Testis (tissue), 3 donors: ENCODE measurements around the gene MDGA2. TPM values are rescaled to one million over a fixed set of nuclear protein-coding genes. Genes with fewer than 3 reads are reported as not detected.
A peak's percentile ranks its signal among the peaks of the same experiment; 100 is the strongest.

Source experiments
- DNase-seq: peaks from one replicate; pipeline ENCODE4 v3.0.0-alpha.2; 2019
- H3K27ac ChIP-seq, 2 donors: fragments of 200-600 bp; sonication (generic); one replicate each; pipeline ENCODE4 v1.5.1; 2019
- H3K27me3 ChIP-seq: fragments of 200-600 bp; sonication (generic); one replicate; pipeline ENCODE4 v1.5.1; 2019
- H3K36me3 ChIP-seq: fragments of 200-600 bp; sonication (generic); one replicate; pipeline ENCODE4 v1.5.1; 2017; ENCODE audit warnings: low read depth; ENCODE audit errors: missing control alignments
- H3K4me1 ChIP-seq: fragments of 200-600 bp; sonication (generic); one replicate; pipeline ENCODE4 v1.5.1; 2019
- H3K4me3 ChIP-seq, 2 donors: fragments of 200-600 bp; sonication (generic); one replicate each; pipeline ENCODE4 v1.5.1; 2017 to 2019
- H3K9me3 ChIP-seq: fragments of 200-600 bp; sonication (generic); one replicate; pipeline ENCODE4 v1.5.1; 2017
- CTCF ChIP-seq, 3 experiments: fragments of 450-650 bp in 2 of 3; fragments of 200-600 bp in 1 of 3; sonication (generic) in 1 of 3; IDR thresholded peaks; one replicate each; pipeline ENCODE4 v1.5.1; 2016 to 2019; ENCODE audit warnings: antibody characterized with exemption in 3 of 3, mild to moderate bottlenecking in 2 of 3, moderate library complexity in 1 of 3
- POLR2A ChIP-seq: fragments of 450-650 bp; IDR thresholded peaks from one replicate; pipeline ENCODE4 v1.6.1; 2017; ENCODE audit warnings: antibody characterized with exemption, mild to moderate bottlenecking, moderate library complexity
- WGBS, 2 donors: methylation state at CpG; one replicate each; pipeline ENCODE4 v1.1.5; 2018; 5-methylcytosine and 5-hydroxymethylcytosine counted together
- intact Hi-C: fragments of 100-400 bp; cut with DNase I; formaldehyde crosslinking; loops from one replicate; pipeline ENCODE4 v1.15.1; 2023; ENCODE audit warnings: low total_unique reads
- polyA plus RNA-seq: library from polyadenylated mRNA; stranded (reverse); fragments of 350-450 nt; fragmentation: Illumina TruSeq; extraction: RNeasy Lipid Tissue Mini Kit (QIAGEN cat#74804); gene quantifications from one replicate; pipeline ENCODE4 v1.2.3, GENCODE V29; 2014; ENCODE audit warnings: low read depth, low replicate concordance; ENCODE audit not compliant: insufficient read depth
- total RNA-seq, 2 donors: library from RNA; depleted of rRNA; stranded (reverse); fragments of >200 nt; gene quantifications; one replicate each; pipeline ENCODE4 v1.2.3, GENCODE V29; 2016

The MDGA2 gene
- total and polyA plus RNA-seq, 3 donors from 2014 or later, result 3.9 to 11.6 (median 8.4) TPM

DNA sequence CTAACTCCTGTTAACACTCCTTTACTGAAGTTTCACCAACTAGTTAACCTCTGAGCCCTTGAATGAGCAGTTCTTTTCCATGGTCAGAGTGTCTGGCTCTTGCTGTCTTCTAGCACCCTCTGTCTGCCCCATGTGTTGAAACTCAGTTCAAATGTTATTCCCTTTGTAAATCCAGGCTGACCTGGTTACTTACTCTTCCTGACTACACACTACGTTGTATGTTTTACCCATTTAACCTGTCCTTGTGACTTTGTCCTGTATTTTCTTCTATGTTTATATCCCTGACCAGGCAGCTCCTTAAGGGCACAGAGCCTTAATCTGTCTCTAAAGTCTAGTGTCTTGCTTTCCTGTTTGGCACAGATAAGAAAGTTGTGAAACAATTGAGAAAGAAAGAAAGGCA lies 634.9 kb downstream of the MDGA2 start:
- Histone ChIP-seq H3K27me3 (no peaks in the 10 kb centered on the region), H3K4me3 (no peak overlapping the region), H3K4me1 (no peaks in the 10 kb centered on the region), H3K9me3 (no peaks in the 10 kb centered on the region), H3K27ac (no peak overlapping the region), H3K36me3 (no peaks in the 10 kb centered on the region)
- 27 to 29% methylated on average over 1 of the region's 1 CpG for WGBS, 2 donors
- DNase-seq, result peak; percentile 17
- TF ChIP-seq CTCF (IDR thresholded peaks at IDR 0.05) (peak in 1 of 3 experiments; percentile 15), POLR2A (no peak)
- intact Hi-C loops, result no loop called here

- Histone ChIP-seq H3K27me3 (no peaks in the 10 kb centered on the region), H3K9me3 (no peaks in the 10 kb centered on the region), H3K36me3 (no peaks in the 10 kb centered on the region), H3K27ac (no peak overlapping the region), H3K4me3 (no peak overlapping the region), H3K4me1 (no peaks in the 10 kb centered on the region)
- intact Hi-C loops, result no loop called here
- TF ChIP-seq CTCF (IDR thresholded peaks at IDR 0.05) (no peak), POLR2A (no peak)
- DNase-seq, result no peak
Measured at GRCh38 chr14:47039336-47039735, 636.1 kb downstream of the MDGA2 start.

- Histone ChIP-seq H3K4me3 (no peak overlapping the region), H3K9me3 (no peaks in the 10 kb centered on the region), H3K27ac (no peak overlapping the region), H3K36me3 (no peaks in the 10 kb centered on the region), H3K4me1 (no peaks in the 10 kb centered on the region), H3K27me3 (no peaks in the 10 kb centered on the region)
- DNase-seq, result no peak
- WGBS, 2 donors, result 91 to 94% methylated on average over 2 of the region's 2 CpGs
- intact Hi-C loops, result no loop called here
- TF ChIP-seq CTCF (IDR thresholded peaks at IDR 0.05) (no peak), POLR2A (no peak)
Measured at GRCh38 chr14:47022721-47023120, 652.7 kb downstream of the MDGA2 start.

DNA sequence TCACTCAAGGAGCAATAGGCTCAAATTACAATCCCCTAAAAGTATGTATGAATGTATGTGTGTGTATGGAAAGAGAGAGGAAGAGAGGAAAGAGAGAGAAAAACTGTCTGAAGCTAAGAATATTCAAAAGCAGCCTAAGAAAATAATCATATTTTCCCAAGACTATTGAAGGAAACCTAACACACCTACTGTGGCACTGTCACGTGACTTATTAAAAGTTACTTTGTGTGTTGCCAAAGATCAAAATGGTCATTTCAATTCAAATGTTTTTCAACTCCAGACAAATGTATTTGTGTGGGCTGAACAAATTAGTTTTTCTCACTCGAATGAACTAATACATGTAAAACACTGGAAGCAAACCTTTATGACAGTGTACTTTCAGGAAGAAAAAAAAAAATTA lies 654.9 kb downstream of the MDGA2 start:
- WGBS, 2 donors, result 76 to 78% methylated on average over 2 of the region's 2 CpGs
- intact Hi-C loops, result no loop called here

More for the DNA sequence above, 654.9 kb downstream of the MDGA2 start:
- TF ChIP-seq POLR2A, result no peak
- no peak for TF ChIP-seq CTCF (IDR thresholded peaks at IDR 0.05)
- Histone ChIP-seq H3K4me1 (no peaks in the 10 kb centered on the region), H3K27me3 (no peaks in the 10 kb centered on the region), H3K36me3 (no peaks in the 10 kb centered on the region), H3K4me3 (no peak overlapping the region), H3K27ac (no peak overlapping the region), H3K9me3 (no peaks in the 10 kb centered on the region)
- DNase-seq, result no peak
